H9 (cell line): ENCODE results near the gene PRKD3. TPM values are rescaled to one million over a fixed set of nuclear protein-coding genes. Genes with fewer than 3 reads are reported as not detected.

ENCODE experiments used
- DNase-seq: peaks from one replicate; pipeline ENCODE4 v3.0.0-alpha.2; 2017
- H2AFZ ChIP-seq: one replicate; pipeline ENCODE4 v1.6.1; 2013; ENCODE audit warnings: mild to moderate bottlenecking, low read length, control low read depth, moderate library complexity
- H2AK5ac ChIP-seq: 2 replicates; pipeline ENCODE4 v1.6.1; 2013; ENCODE audit warnings: low read length, control low read depth, mixed read lengths; ENCODE audit not compliant: insufficient read length
- H2BK120ac ChIP-seq: one replicate; pipeline ENCODE4 v1.6.1; 2013; ENCODE audit warnings: low read depth, mild to moderate bottlenecking, low read length, control low read depth, inconsistent platforms; ENCODE audit not compliant: poor library complexity, severe bottlenecking
- H2BK12ac ChIP-seq: 2 replicates; pipeline ENCODE4 v1.6.1; 2013; ENCODE audit warnings: low read length, control low read depth, mixed read lengths, low read depth; ENCODE audit not compliant: insufficient read length
- H2BK15ac ChIP-seq: 2 replicates; pipeline ENCODE4 v1.6.1; 2013; ENCODE audit warnings: low read depth, low read length, control low read depth
- H2BK20ac ChIP-seq: one replicate; pipeline ENCODE4 v1.6.1; 2013; ENCODE audit warnings: low read depth, mild to moderate bottlenecking, low read length, control low read depth, inconsistent platforms; ENCODE audit not compliant: poor library complexity, severe bottlenecking
- H2BK5ac ChIP-seq: 2 replicates; pipeline ENCODE4 v1.6.1; 2013; ENCODE audit warnings: low read length, control low read depth, mixed read lengths; ENCODE audit not compliant: insufficient read length
- H3K14ac ChIP-seq: 2 replicates; pipeline ENCODE4 v1.6.1; 2013; ENCODE audit warnings: low read length, control low read depth; ENCODE audit not compliant: insufficient read depth
- H3K18ac ChIP-seq: 2 replicates; pipeline ENCODE4 v1.6.1; 2013; ENCODE audit warnings: low read depth, mild to moderate bottlenecking, mixed read lengths, low read length, control low read depth; ENCODE audit not compliant: insufficient read length
- H3K23ac ChIP-seq: 2 replicates; pipeline ENCODE4 v1.6.1; 2013; ENCODE audit warnings: low read length, control low read depth, mixed read lengths, low read depth; ENCODE audit not compliant: insufficient read length
- H3K23me2 ChIP-seq: 2 replicates; pipeline ENCODE4 v1.6.1; 2013; ENCODE audit warnings: low read depth, mild to moderate bottlenecking, mixed read lengths, low read length, control low read depth; ENCODE audit not compliant: insufficient read length, poor library complexity, severe bottlenecking
- H3K27ac ChIP-seq: 2 replicates; pipeline ENCODE4 v1.5.1; 2013; ENCODE audit warnings: low read length, control low read depth, mixed read lengths, low read depth; ENCODE audit not compliant: insufficient read length
- H3K27me3 ChIP-seq: 2 replicates; pipeline ENCODE4 v1.6.1; 2013; ENCODE audit warnings: low read length, control low read depth, inconsistent platforms; ENCODE audit not compliant: insufficient read depth
- H3K4ac ChIP-seq: 2 replicates; pipeline ENCODE4 v1.6.1; 2013; ENCODE audit warnings: low read depth, mild to moderate bottlenecking, control low read depth, inconsistent platforms, low read length, moderate library complexity
- H3K4me1 ChIP-seq: 2 replicates; pipeline ENCODE4 v1.6.1; 2013; ENCODE audit warnings: low read length, control low read depth, inconsistent platforms; ENCODE audit not compliant: insufficient read depth
- H3K4me2 ChIP-seq: 2 replicates; pipeline ENCODE4 v1.6.1; 2013; ENCODE audit warnings: low read length, control low read depth, mixed read lengths; ENCODE audit not compliant: insufficient read length, insufficient read depth
- H3K56ac ChIP-seq: 2 replicates; pipeline ENCODE4 v1.6.1; 2013; ENCODE audit warnings: low read depth, mild to moderate bottlenecking, mixed read lengths, low read length, control low read depth; ENCODE audit not compliant: insufficient read length
- H3K79me1 ChIP-seq: 2 replicates; pipeline ENCODE4 v1.6.1; 2013; ENCODE audit warnings: low read depth, mild to moderate bottlenecking, moderate library complexity, low read length, control low read depth, inconsistent platforms; ENCODE audit not compliant: insufficient read depth, poor library complexity, severe bottlenecking
- H3K79me2 ChIP-seq: 2 replicates; pipeline ENCODE4 v1.6.1; 2013; ENCODE audit warnings: low read length, control low read depth, inconsistent platforms; ENCODE audit not compliant: insufficient read depth
- H3K9ac ChIP-seq: 2 replicates; pipeline ENCODE4 v1.6.1; 2013; ENCODE audit warnings: low read length, control low read depth, mixed read lengths; ENCODE audit not compliant: insufficient read length; ENCODE audit errors: extremely low read depth
- H3K9me3 ChIP-seq: one replicate; pipeline ENCODE4 v1.6.1; 2013; ENCODE audit warnings: low read depth, low read length, inconsistent platforms; ENCODE audit not compliant: control insufficient read depth
- H3T11ph ChIP-seq: one replicate; pipeline ENCODE4 v1.6.1; 2013; ENCODE audit warnings: mild to moderate bottlenecking, low read length, control low read depth, inconsistent platforms
- H4K20me1 ChIP-seq: one replicate; pipeline ENCODE4 v1.6.1; 2013; ENCODE audit not compliant: control insufficient read depth, insufficient read length, insufficient read depth
- H4K5ac ChIP-seq: 2 replicates; pipeline ENCODE4 v1.6.1; 2013; ENCODE audit warnings: low read depth, mild to moderate bottlenecking, mixed read lengths, low read length, control low read depth; ENCODE audit not compliant: insufficient read length
- H4K8ac ChIP-seq: replicated peaks from 2 replicates; pipeline ENCODE4 v1.6.1; 2013; ENCODE audit warnings: low read length, control low read depth, mixed read lengths, low read depth; ENCODE audit not compliant: insufficient read length
- H4K91ac ChIP-seq: 2 replicates; pipeline ENCODE4 v1.6.1; 2013; ENCODE audit warnings: low read depth, mild to moderate bottlenecking, moderate library complexity, mixed read lengths, low read length, control low read depth; ENCODE audit not compliant: insufficient read length
- H3K27ac Mint-ChIP-seq, 3 experiments: 2 replicates in 2 of 3; 3 replicates in 1 of 3; pipeline ENCODE4 v1.8.0; 2020 to 2021; ENCODE audit warnings: mixed read lengths in 3 of 3, mild to moderate bottlenecking in 1 of 3, moderate library complexity in 1 of 3
- H3K27me3 Mint-ChIP-seq: 2 replicates; pipeline ENCODE4 v1.8.0; 2021; ENCODE audit warnings: low read depth, mild to moderate bottlenecking, moderate library complexity, mixed read lengths
- H3K36me3 Mint-ChIP-seq, 3 experiments: 2 replicates in 2 of 3; 3 replicates in 1 of 3; pipeline ENCODE4 v1.8.0; 2020 to 2021; ENCODE audit warnings: low read depth in 3 of 3, mixed read lengths in 3 of 3; ENCODE audit not compliant: insufficient read depth in 1 of 3
- H3K4me1 Mint-ChIP-seq, 2 experiments: 2 replicates each; pipeline ENCODE4 v1.8.0; 2020; ENCODE audit warnings: mixed read lengths in 2 of 2
- H3K4me3 Mint-ChIP-seq, 2 experiments: 2 replicates in 1 of 2; 3 replicates in 1 of 2; pipeline ENCODE4 v1.8.0; 2020 to 2021; ENCODE audit warnings: mild to moderate bottlenecking in 2 of 2, mixed read lengths in 2 of 2, moderate library complexity in 1 of 2
- H3K9me3 Mint-ChIP-seq, 2 experiments: 2 replicates in 1 of 2; 3 replicates in 1 of 2; pipeline ENCODE4 v1.8.0; 2020; ENCODE audit warnings: mild to moderate bottlenecking in 2 of 2, mixed read lengths in 2 of 2, moderate library complexity in 1 of 2
- CTCF ChIP-seq: fragments of 200-600 bp; sonication (generic); conservative IDR thresholded peaks from 3 replicates; pipeline ENCODE4 v1.8.0; 2021; ENCODE audit warnings: antibody characterized with exemption, mild to moderate bottlenecking
- WGBS: extraction: QIAGEN DNeasy Blood & Tissue Kit; methylation state at CpG from one replicate; pipeline ENCODE4 v1.1.7; 2013; ENCODE audit warnings: missing lambda C conversion rate, low lambda C conversion rate, mixed read lengths; ENCODE audit not compliant: insufficient read length; ENCODE audit errors: extremely low coverage; 5-methylcytosine and 5-hydroxymethylcytosine counted together
- total RNA-seq: library from RNA; stranded (reverse); gene quantifications from 2 replicates; pipeline ENCODE4 v1.2.1, GENCODE V29; 2021

The PRKD3 gene
- total RNA-seq, 1 experiment from 2014 or later = 63.3 TPM

DNA sequence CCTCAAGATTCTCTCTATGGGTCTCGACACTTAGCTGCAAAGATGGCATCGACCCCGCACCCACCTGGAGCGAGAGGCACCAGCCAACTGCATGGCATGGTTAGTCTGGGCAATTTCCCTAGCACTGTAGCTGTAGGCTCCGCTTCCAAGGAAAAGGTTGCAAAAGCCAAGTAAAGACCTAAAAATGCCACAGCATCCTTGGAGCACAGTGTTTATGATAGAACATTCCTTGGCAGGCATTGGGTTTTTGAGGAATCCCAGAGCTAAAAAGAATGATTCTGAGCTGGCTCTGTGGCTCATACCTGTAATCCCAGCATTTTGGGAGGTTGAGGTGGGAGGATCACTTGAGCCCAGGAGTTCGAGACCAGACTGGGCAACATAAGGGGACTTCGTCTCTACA is 42.7 kb upstream of the PRKD3 start:
- H3K79me2 ChIP-seq = no peaks in the 10 kb centered on the region
- no peak overlapping the region for H3K56ac ChIP-seq
- H4K91ac ChIP-seq = no peak overlapping the region
- Mint-ChIP-seq H3K4me1 (no peaks in the 10 kb centered on the region), H3K9me3 (no peaks in the 10 kb centered on the region), H3K4me3 (no peak overlapping the region), H3K27ac (no peak overlapping the region), H3K27me3 (no peaks in the 10 kb centered on the region), H3K36me3 (no peaks in the 10 kb centered on the region)
- no peaks in the 10 kb centered on the region for H3K23me2 ChIP-seq
- no peaks in the 10 kb centered on the region for H4K20me1 ChIP-seq
- no peak overlapping the region for H2BK20ac ChIP-seq
- no peak overlapping the region for H4K8ac ChIP-seq
- no CpG with 5 or more reads among the region's 7 CpGs for WGBS
- no peak overlapping the region for H2BK12ac ChIP-seq
- H3K9ac ChIP-seq = no peak overlapping the region
- no peak overlapping the region for H2AK5ac ChIP-seq
- H3K9me3 ChIP-seq = no peaks in the 10 kb centered on the region
- H3T11ph ChIP-seq = no peak overlapping the region
- no peak overlapping the region for H2BK5ac ChIP-seq
- H3K14ac ChIP-seq = no peak overlapping the region
- no peak overlapping the region for H3K4ac ChIP-seq
- H2BK15ac ChIP-seq = no peak overlapping the region
- no peaks in the 10 kb centered on the region for H3K79me1 ChIP-seq
- DNase-seq = no peak
- no peak overlapping the region for H3K23ac ChIP-seq
- H3K27ac ChIP-seq = no peak overlapping the region
- H2AFZ ChIP-seq = no peak overlapping the region
- no peak overlapping the region for H2BK120ac ChIP-seq
- no peaks in the 10 kb centered on the region for H3K27me3 ChIP-seq
- TF ChIP-seq CTCF = no peak
- H4K5ac ChIP-seq = no peak overlapping the region
- H3K4me2 ChIP-seq = no peak overlapping the region
- no peak overlapping the region for H3K18ac ChIP-seq
- H3K4me1 ChIP-seq = no peaks in the 10 kb centered on the region; the same call in 1 of the 2 replicates
